HepG2 (cell line): ENCODE results near the gene NAT10. TPM values are rescaled to one million over a fixed set of nuclear protein-coding genes. Genes with fewer than 3 reads are reported as not detected.
A peak's percentile ranks its signal among the peaks of the same experiment; 100 is the strongest.

Experiments
- ATAC-seq: fragments of 200-7000 bp; cut with Tn5 transposase; 3 replicates; pipeline ENCODE4 v1.9.1; 2020; ENCODE audit warnings: mild to moderate bottlenecking, moderate library complexity
- BruUV-seq: library from RNA; stranded (reverse); fragments of 400-500 nt; replicated peaks from 2 replicates; lab custom pipeline; 2021; lab: Mats Ljungman, UMichigan
- CTCF ChIA-PET: fragments of 300-600 bp; formaldehyde crosslinking; extraction: SDS; loops from one replicate; lab custom pipeline; 2021; ENCODE audit warnings: low total read pairs, inconsistent platforms, low intra/inter-chr PET ratio; lab: Yijun Ruan, JAX
- POLR2A ChIA-PET: fragments of 350-600 bp; sonication (Branson Sonifier 250); formaldehyde crosslinking; loops from one replicate; lab custom pipeline; 2020; ENCODE audit warnings: antibody characterized with exemption, inconsistent platforms; lab: Yijun Ruan, JAX
- DNase-seq: peaks from one replicate; pipeline ENCODE4 v3.0.0-alpha.2; 2015; ENCODE audit warnings: low spot score
- FAIRE-seq: peaks from 3 replicates; lab custom pipeline; 2011; peaks lifted over from hg19 to GRCh38; lab: Jason Lieb, UNC
- H2AFZ ChIP-seq: one replicate; pipeline ENCODE4 v1.6.1; 2011; ENCODE audit warnings: low read length, inconsistent platforms
- H3K27ac ChIP-seq: fragments of 300-600 bp; 3 replicates; pipeline ENCODE4 v1.8.0; 2011; ENCODE audit warnings: mixed run types, mild to moderate bottlenecking, mixed read lengths, low read length, inconsistent platforms; ENCODE audit not compliant: insufficient read depth; ENCODE audit errors: extremely low read length
- H3K27me3 ChIP-seq, 2 experiments: fragments of 200-600 bp in 1 of 2; 2 replicates in 1 of 2; 3 replicates in 1 of 2; pipeline versions ENCODE4 v1.6.0 to v1.8.0; 2011; ENCODE audit warnings: low read length in 2 of 2, mild to moderate bottlenecking in 2 of 2, moderate library complexity in 2 of 2, inconsistent platforms in 1 of 2; ENCODE audit not compliant: insufficient read depth in 2 of 2, control insufficient read depth in 1 of 2
- H3K36me3 ChIP-seq, 2 experiments: fragments of 200-600 bp in 1 of 2; replicated peaks in 1 of 2; 2 replicates in 1 of 2; 3 replicates in 1 of 2; pipeline versions ENCODE4 v1.5.1 to v1.8.0; 2011; ENCODE audit warnings: low read length in 2 of 2, inconsistent platforms in 1 of 2; ENCODE audit not compliant: insufficient read depth in 2 of 2, control insufficient read depth in 1 of 2
- H3K4me1 ChIP-seq: 2 replicates; pipeline ENCODE4 v1.5.1; 2012; ENCODE audit warnings: low read length, inconsistent platforms; ENCODE audit not compliant: insufficient read depth
- H3K4me2 ChIP-seq: 2 replicates; pipeline ENCODE4 v1.6.0; 2011; ENCODE audit warnings: low read depth, low read length, inconsistent platforms
- H3K4me3 ChIP-seq, 3 experiments: fragments of 200-600 bp in 1 of 3; sonication (generic), shearing (Covaris generic) in 1 of 3; replicated peaks in 1 of 3; 2 replicates each; pipeline ENCODE4 v1.5.1; 2011 to 2016; ENCODE audit warnings: low read length in 3 of 3, inconsistent platforms in 2 of 3, low read depth in 2 of 3, mild to moderate bottlenecking in 2 of 3, control low read depth in 1 of 3, mixed read lengths in 1 of 3; ENCODE audit not compliant: insufficient read depth in 1 of 3
- H3K79me2 ChIP-seq: one replicate; pipeline ENCODE4 v1.6.1; 2011; ENCODE audit warnings: low read length, inconsistent platforms; ENCODE audit not compliant: insufficient read depth
- H3K9ac ChIP-seq: 2 replicates; pipeline ENCODE4 v1.6.0; 2011; ENCODE audit warnings: mild to moderate bottlenecking, low read depth, low read length, inconsistent platforms; ENCODE audit not compliant: insufficient read depth
- H3K9me3 ChIP-seq: 2 replicates; pipeline ENCODE4 v1.5.1; 2012; ENCODE audit warnings: mild to moderate bottlenecking, low read length
- H4K20me1 ChIP-seq: 2 replicates; pipeline ENCODE4 v1.6.0; 2011; ENCODE audit warnings: inconsistent platforms, mild to moderate bottlenecking, low read length, moderate library complexity; ENCODE audit not compliant: insufficient read depth
- AGO2 ChIP-seq: fragments of 200-400 bp; formaldehyde crosslinking; optimal IDR thresholded peaks from 2 replicates; pipeline ENCODE3; 2017; ENCODE audit warnings: mild to moderate bottlenecking, low read depth, low read length, moderate library complexity
- KDM5A ChIP-seq: fragments of 200-600 bp; sonication (generic); IDR thresholded peaks from 2 replicates; pipeline ENCODE4 v1.7.0; 2018; ENCODE audit warnings: antibody characterized with exemption, mild to moderate bottlenecking, low read length, borderline replicate concordance
- ZNF577 ChIP-seq: sonication (generic); formaldehyde crosslinking; IDR thresholded peaks from 2 replicates; pipeline ENCODE4 v1.4.0; 2020; ENCODE audit warnings: mild to moderate bottlenecking, low read depth, missing genetic modification reagents, borderline replicate concordance
- WGBS: methylation state at CpG from one replicate; pipeline ENCODE4 v1.1.6; 2017; ENCODE audit warnings: low lambda C conversion rate; 5-methylcytosine and 5-hydroxymethylcytosine counted together
- in situ Hi-C: cut with HindIII; loops from 2 replicates; pipeline ENCODE4 v1.10.0; 2017; ENCODE audit warnings: low pct_unique_long_range_greater_than_20kb; ENCODE audit not compliant: extremely low pct_ligation_motif_present
- intact Hi-C: fragments of 100-400 bp; cut with micrococcal nuclease; formaldehyde crosslinking; loops from one replicate; pipeline ENCODE4 v1.10.0; 2022; ENCODE audit not compliant: unreplicated experiment
- polyA plus RNA-seq, 8 experiments: library from polyadenylated mRNA; depleted of rRNA in 3 of 8; stranded (reverse) in 7 of 8; unstranded in 1 of 8; fragments of >200 nt; fragmentation: Illumina TruSeq in 4 of 8; extraction: Trizol in 4 of 8; gene quantifications; 2 replicates each; pipeline versions ENCODE4 v1.2.1 to v1.2.3, GENCODE V29; 2011 to 2016; ENCODE audit warnings: low read depth in 4 of 8, missing spikeins in 1 of 8, mixed read lengths in 1 of 8; ENCODE audit not compliant: insufficient read depth in 1 of 8
- total RNA-seq, 5 experiments: library from RNA; depleted of rRNA; stranded (reverse); fragments of >200 nt; fragmentation: Illumina TruSeq; extraction: Trizol; gene quantifications; 2 replicates each; pipeline ENCODE4 v1.2.3, GENCODE V29; 2016; ENCODE audit warnings: low read depth in 1 of 5
- TF ChIP-seq, protein P1 (sequence below): sonication (generic); formaldehyde crosslinking; IDR thresholded peaks from 2 replicates; pipeline ENCODE4 v1.5.0; 2020; ENCODE audit warnings: mild to moderate bottlenecking, missing genetic modification reagents, borderline replicate concordance
- TF ChIP-seq, protein P2 (sequence below): sonication (generic); formaldehyde crosslinking; IDR thresholded peaks from 2 replicates; pipeline ENCODE4 v1.5.1; 2020; ENCODE audit warnings: missing genetic modification reagents, mild to moderate bottlenecking, borderline replicate concordance

NAT10 gene
- total and polyA plus RNA-seq, 2 of the 13 experiments (the other 11 are each of a cell fraction or from before 2014, with no cell fraction given), result 33.9 to 51.9 TPM

DNA sequence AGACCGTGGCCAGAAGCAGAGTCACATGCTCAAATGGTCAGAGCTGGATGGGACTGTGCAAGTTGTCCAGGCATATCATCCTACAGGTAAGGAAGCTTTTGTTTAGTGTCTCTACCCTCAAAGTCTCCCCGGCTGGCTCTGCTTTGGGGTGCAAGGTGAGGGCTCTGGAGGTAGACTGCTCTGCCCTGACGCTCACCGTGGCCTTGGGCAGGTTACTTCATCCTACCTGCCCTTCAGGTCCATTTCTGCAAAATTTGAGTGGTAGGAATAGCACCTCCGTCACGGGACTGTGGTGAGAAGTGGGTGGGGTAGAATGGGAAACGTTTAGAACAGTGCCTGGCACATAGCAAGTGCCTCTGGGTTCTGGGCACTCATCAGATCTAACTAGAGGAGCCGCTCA is 42.2 kb downstream of the NAT10 start (continued):
- TF ChIP-seq, protein P1, sequence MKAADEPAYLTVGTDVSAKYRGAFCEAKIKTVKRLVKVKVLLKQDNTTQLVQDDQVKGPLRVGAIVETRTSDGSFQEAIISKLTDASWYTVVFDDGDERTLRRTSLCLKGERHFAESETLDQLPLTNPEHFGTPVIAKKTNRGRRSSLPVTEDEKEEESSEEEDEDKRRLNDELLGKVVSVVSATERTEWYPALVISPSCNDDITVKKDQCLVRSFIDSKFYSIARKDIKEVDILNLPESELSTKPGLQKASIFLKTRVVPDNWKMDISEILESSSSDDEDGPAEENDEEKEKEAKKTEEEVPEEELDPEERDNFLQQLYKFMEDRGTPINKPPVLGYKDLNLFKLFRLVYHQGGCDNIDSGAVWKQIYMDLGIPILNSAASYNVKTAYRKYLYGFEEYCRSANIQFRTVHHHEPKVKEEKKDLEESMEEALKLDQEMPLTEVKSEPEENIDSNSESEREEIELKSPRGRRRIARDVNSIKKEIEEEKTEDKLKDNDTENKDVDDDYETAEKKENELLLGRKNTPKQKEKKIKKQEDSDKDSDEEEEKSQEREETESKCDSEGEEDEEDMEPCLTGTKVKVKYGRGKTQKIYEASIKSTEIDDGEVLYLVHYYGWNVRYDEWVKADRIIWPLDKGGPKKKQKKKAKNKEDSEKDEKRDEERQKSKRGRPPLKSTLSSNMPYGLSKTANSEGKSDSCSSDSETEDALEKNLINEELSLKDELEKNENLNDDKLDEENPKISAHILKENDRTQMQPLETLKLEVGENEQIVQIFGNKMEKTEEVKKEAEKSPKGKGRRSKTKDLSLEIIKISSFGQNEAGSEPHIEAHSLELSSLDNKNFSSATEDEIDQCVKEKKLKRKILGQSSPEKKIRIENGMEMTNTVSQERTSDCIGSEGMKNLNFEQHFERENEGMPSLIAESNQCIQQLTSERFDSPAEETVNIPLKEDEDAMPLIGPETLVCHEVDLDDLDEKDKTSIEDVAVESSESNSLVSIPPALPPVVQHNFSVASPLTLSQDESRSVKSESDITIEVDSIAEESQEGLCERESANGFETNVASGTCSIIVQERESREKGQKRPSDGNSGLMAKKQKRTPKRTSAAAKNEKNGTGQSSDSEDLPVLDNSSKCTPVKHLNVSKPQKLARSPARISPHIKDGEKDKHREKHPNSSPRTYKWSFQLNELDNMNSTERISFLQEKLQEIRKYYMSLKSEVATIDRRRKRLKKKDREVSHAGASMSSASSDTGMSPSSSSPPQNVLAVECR, result no peak
- TF ChIP-seq, all 625 proteins: peak for 0

DNA sequence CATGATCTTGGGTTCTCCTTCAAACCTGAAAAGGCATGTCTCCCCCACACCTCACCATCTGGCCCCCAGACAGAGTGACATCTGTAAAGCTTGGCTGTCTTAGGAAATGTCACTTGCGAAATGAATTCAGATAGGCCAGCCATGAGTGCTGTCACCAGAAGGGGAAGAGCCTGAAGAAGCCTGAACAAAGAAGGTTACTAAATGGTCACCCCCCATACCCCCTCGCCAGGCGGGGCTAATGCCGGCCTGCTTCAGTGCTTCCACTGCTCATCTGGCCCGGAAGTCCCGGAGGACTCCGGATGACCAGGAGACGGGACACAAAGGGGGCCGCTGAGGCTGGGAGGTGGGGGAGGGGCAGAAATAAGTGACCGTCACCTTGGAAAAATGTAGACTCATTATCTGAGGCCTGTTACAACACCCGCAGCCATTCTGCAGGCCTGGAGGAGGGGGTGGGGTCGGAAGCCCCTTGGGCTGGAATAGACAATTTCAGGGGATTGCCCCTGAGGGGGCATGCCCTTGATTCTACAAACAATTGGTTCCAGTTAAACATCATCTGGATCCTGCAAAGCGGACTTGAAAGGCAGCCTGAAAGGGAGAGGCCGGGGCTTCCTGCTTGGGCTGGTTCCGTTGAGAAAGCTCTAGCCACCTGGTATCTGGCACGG is 43.2 kb downstream of the NAT10 start:
- no peak overlapping the region for H2AFZ ChIP-seq
- no peaks in the 10 kb centered on the region for H3K4me1 ChIP-seq
- in situ Hi-C loops, result no loop called here
- H4K20me1 ChIP-seq, result no peaks in the 10 kb centered on the region
- DNase-seq (no peak), ATAC-seq (no peak), FAIRE-seq (no peak)
- no peaks in the 10 kb centered on the region for H3K9me3 ChIP-seq
- no peak overlapping the region for H3K4me3 ChIP-seq
- no peaks in the 10 kb centered on the region for H3K79me2 ChIP-seq
- intact Hi-C loops, result no loop called here
- H3K4me2 ChIP-seq, result no peak overlapping the region
- H3K27ac ChIP-seq, result no peak overlapping the region
- no peak for TF ChIP-seq ZNF577 (CRISPR knock-in tag)
- TF ChIP-seq AGO2, result peak; percentile 23
- TF ChIP-seq, protein P2, sequence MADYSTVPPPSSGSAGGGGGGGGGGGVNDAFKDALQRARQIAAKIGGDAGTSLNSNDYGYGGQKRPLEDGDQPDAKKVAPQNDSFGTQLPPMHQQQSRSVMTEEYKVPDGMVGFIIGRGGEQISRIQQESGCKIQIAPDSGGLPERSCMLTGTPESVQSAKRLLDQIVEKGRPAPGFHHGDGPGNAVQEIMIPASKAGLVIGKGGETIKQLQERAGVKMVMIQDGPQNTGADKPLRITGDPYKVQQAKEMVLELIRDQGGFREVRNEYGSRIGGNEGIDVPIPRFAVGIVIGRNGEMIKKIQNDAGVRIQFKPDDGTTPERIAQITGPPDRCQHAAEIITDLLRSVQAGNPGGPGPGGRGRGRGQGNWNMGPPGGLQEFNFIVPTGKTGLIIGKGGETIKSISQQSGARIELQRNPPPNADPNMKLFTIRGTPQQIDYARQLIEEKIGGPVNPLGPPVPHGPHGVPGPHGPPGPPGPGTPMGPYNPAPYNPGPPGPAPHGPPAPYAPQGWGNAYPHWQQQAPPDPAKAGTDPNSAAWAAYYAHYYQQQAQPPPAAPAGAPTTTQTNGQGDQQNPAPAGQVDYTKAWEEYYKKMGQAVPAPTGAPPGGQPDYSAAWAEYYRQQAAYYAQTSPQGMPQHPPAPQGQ (CRISPR knock-in tag), result no peak
- TF ChIP-seq KDM5A, result no peak
- ChIA-PET CTCF (interaction anchor here (3.3 kb wide), 1 partner anchor 211 kb away, joined by 21 read pairs; no protein-coding TSS in a partner anchor), POLR2A (no interaction called here)
- WGBS, result 99% methylated on average over 16 of the region's 16 CpGs
- no TSS peak for BruUV-seq
- H3K36me3 ChIP-seq, result peaks cover 35 to 78% of the 10 kb centered on the region in 2 experiments
- no peak overlapping the region for H3K9ac ChIP-seq
- H3K27me3 ChIP-seq, result no peaks in the 10 kb centered on the region
